GM12873 (cell line): Measurements from ENCODE around the gene EDN1.
A peak's percentile ranks its signal among the peaks of the same experiment; 100 is the strongest.

ENCODE experiments used
- CTCF ChIP-seq: IDR thresholded peaks from 2 replicates; pipeline ENCODE4 v1.5.1; 2012; ENCODE audit warnings: low read depth, mild to moderate bottlenecking, moderate library complexity, low read length, control low read depth; ENCODE audit not compliant: insufficient read depth; ENCODE audit errors: missing control alignments

The EDN1 gene

GRCh38 chr6:12270551-12271230, 19.5 kb upstream of the EDN1 start:
- TF ChIP-seq CTCF = no peak

- no peak for TF ChIP-seq CTCF
Measured at GRCh38 chr6:12271594-12271993, 18.6 kb upstream of the EDN1 start.

GRCh38 chr6:12271997-12272396, 18.2 kb upstream of the EDN1 start:
- TF ChIP-seq CTCF = no peak

- peak; percentile 9 for TF ChIP-seq CTCF
Measured at GRCh38 chr6:12275107-12275506, 15.1 kb upstream of the EDN1 start.

- TF ChIP-seq CTCF = no peak
Measured at GRCh38 chr6:12276930-12277315, 13.2 kb upstream of the EDN1 start.

DNA sequence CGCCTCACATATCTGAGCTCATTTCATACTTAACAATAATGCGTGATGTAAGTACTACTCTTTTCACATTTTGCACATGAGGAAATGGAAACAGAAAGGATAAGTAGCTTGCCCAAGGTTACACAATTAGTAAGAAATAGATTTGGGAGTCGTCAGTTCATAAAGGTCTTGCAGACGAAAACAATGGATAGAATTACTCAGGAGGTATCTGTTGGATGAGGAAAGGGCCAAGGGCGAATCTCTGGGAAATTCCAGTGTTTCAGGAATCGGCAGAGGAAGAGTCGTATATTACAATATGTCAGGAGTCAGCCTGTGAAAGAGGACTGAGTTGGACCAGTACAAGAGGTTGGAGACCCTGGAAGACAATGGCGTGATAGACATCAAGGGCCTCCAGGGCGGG, 12.8 kb upstream of the EDN1 start:
- no peak for TF ChIP-seq CTCF

DNA sequence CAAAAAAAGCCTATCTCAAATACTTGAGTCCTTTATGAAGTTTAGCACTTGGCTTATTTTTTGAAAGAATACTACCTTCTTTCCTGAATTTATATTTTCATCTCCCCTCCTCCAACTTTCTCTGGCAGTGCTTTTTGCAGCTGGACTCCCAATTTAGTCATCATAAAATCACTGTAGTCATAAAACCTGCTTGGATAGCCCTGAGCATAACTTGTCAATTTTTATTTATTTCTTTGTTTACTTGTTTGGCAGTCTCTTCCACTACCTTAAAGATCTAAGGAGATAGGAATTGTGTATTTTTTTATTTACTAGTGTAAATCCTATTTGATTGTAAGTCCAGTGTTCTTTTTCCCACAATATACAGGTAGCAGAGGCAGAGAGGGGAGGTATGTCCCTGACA, 11.2 kb upstream of the EDN1 start:
- no peak for TF ChIP-seq CTCF
